Measurements from ENCODE around the gene HES5. TPM values are rescaled to one million over a fixed set of nuclear protein-coding genes. Genes with fewer than 3 reads are reported as not detected.

Gene HES5
- total and polyA plus RNA-seq, 10 of the 15 experiments (the other 5 are each of a cell fraction or from before 2014, with no cell fraction given), result 0.12 to 0.15 TPM; not detected in 8

DNA sequence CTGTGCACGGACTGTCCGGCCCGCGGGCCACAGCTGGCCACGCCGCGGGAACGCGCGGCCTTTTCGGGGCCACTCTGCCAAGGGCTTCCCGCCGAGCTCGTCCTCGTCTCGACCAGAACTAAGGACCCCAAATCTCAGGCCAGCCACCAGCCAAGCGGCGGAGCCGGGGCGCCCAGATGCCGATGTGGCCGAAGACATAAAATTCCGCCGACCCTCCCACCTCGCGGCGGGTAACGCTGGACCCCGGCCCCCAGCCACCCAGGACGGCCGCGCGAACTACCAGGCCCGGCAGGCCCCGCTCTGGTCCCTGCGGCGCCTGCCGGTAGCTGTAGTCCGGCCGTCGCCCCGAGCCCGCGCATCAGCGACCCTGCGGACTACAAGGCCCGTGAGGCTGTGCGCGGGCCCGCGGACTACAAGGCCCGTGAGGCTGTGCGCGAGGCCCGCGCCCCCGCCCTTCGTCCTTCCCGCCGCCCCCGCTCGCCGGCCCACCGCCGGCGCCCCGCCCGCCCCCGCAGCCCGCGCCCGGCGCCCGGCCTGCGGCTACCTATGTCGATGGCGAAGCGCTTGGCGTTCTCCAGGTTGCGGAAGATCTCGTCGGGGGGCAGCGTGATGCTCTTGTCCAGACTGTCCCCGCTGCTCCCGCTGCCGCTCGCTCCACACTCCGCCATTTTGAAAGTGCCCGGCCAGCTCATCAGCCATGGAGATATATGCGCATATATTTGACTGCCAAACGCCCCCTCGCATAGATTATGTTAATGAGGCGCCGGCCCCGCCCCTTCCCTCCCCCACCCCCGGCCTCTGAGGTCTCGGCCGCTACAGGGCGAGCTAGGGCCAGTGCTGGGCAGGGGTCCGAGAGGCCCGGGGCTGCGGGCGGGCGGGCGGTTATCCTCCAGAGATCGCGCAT lies 3.9 kb downstream of the HES5 start, which contains the start of gene PANK4 (continued):
- TF ChIP-seq HCFC1 (IDR thresholded peaks at IDR 0.05; ENCODE audit: low read length), result peak; percentile 98
- TF ChIP-seq TARDBP (IDR thresholded peaks at IDR 0.05; ENCODE audit: borderline replicate concordance), result peak; percentile 94
- TF ChIP-seq, protein P1, sequence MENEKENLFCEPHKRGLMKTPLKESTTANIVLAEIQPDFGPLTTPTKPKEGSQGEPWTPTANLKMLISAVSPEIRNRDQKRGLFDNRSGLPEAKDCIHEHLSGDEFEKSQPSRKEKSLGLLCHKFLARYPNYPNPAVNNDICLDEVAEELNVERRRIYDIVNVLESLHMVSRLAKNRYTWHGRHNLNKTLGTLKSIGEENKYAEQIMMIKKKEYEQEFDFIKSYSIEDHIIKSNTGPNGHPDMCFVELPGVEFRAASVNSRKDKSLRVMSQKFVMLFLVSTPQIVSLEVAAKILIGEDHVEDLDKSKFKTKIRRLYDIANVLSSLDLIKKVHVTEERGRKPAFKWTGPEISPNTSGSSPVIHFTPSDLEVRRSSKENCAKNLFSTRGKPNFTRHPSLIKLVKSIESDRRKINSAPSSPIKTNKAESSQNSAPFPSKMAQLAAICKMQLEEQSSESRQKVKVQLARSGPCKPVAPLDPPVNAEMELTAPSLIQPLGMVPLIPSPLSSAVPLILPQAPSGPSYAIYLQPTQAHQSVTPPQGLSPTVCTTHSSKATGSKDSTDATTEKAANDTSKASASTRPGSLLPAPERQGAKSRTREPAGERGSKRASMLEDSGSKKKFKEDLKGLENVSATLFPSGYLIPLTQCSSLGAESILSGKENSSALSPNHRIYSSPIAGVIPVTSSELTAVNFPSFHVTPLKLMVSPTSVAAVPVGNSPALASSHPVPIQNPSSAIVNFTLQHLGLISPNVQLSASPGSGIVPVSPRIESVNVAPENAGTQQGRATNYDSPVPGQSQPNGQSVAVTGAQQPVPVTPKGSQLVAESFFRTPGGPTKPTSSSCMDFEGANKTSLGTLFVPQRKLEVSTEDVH (IDR thresholded peaks at IDR 0.05; ENCODE audit: low read depth, partially characterized antibody), result no peak
- peak; percentile 36; the same call in 1 of the 2 replicates for TF ChIP-seq RUNX3 (IDR thresholded peaks at IDR 0.05; ENCODE audit: low read length)
- TF ChIP-seq CREM (IDR thresholded peaks at IDR 0.05; ENCODE audit: low read depth), result peak; percentile 87
- TF ChIP-seq POLR2AphosphoS5 (IDR thresholded peaks at IDR 0.05; ENCODE audit: low read length), result peak; percentile 73
- peak in 1 of 2 experiments; percentile 95; a peak in 2 of 3 replicates for TF ChIP-seq EGR1 (IDR thresholded peaks at IDR 0.05; ENCODE audit: borderline replicate concordance in 1 of 2, low read depth in 2 of 2, low read length in 2 of 2)
- TF ChIP-seq ZZZ3 (IDR thresholded peaks at IDR 0.05; ENCODE audit: control insufficient read depth, insufficient read length, low read depth), result no peak
- TF ChIP-seq CHD2 (IDR thresholded peaks at IDR 0.05; ENCODE audit: borderline replicate concordance, low read depth, low read length), result peak; percentile 85
- TF ChIP-seq, protein P2, sequence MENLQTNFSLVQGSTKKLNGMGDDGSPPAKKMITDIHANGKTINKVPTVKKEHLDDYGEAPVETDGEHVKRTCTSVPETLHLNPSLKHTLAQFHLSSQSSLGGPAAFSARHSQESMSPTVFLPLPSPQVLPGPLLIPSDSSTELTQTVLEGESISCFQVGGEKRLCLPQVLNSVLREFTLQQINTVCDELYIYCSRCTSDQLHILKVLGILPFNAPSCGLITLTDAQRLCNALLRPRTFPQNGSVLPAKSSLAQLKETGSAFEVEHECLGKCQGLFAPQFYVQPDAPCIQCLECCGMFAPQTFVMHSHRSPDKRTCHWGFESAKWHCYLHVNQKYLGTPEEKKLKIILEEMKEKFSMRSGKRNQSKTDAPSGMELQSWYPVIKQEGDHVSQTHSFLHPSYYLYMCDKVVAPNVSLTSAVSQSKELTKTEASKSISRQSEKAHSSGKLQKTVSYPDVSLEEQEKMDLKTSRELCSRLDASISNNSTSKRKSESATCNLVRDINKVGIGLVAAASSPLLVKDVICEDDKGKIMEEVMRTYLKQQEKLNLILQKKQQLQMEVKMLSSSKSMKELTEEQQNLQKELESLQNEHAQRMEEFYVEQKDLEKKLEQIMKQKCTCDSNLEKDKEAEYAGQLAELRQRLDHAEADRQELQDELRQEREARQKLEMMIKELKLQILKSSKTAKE (IDR thresholded peaks at IDR 0.05; ENCODE audit: low read depth, poor library complexity, severe bottlenecking), result no peak
- no peak for TF ChIP-seq POLR2AphosphoS2 (IDR thresholded peaks at IDR 0.05; ENCODE audit: low read depth, low read length)
- peak in 1 of 2 experiments; percentile 44; a peak in 1 of 4 replicates for TF ChIP-seq BHLHE40 (IDR thresholded peaks at IDR 0.05; ENCODE audit: borderline replicate concordance in 1 of 2, low read depth in 2 of 2, low read length in 1 of 2)
- TF ChIP-seq, protein P3, sequence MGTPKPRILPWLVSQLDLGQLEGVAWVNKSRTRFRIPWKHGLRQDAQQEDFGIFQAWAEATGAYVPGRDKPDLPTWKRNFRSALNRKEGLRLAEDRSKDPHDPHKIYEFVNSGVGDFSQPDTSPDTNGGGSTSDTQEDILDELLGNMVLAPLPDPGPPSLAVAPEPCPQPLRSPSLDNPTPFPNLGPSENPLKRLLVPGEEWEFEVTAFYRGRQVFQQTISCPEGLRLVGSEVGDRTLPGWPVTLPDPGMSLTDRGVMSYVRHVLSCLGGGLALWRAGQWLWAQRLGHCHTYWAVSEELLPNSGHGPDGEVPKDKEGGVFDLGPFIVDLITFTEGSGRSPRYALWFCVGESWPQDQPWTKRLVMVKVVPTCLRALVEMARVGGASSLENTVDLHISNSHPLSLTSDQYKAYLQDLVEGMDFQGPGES (IDR thresholded peaks at IDR 0.05), result no peak
- TF ChIP-seq, protein P4, sequence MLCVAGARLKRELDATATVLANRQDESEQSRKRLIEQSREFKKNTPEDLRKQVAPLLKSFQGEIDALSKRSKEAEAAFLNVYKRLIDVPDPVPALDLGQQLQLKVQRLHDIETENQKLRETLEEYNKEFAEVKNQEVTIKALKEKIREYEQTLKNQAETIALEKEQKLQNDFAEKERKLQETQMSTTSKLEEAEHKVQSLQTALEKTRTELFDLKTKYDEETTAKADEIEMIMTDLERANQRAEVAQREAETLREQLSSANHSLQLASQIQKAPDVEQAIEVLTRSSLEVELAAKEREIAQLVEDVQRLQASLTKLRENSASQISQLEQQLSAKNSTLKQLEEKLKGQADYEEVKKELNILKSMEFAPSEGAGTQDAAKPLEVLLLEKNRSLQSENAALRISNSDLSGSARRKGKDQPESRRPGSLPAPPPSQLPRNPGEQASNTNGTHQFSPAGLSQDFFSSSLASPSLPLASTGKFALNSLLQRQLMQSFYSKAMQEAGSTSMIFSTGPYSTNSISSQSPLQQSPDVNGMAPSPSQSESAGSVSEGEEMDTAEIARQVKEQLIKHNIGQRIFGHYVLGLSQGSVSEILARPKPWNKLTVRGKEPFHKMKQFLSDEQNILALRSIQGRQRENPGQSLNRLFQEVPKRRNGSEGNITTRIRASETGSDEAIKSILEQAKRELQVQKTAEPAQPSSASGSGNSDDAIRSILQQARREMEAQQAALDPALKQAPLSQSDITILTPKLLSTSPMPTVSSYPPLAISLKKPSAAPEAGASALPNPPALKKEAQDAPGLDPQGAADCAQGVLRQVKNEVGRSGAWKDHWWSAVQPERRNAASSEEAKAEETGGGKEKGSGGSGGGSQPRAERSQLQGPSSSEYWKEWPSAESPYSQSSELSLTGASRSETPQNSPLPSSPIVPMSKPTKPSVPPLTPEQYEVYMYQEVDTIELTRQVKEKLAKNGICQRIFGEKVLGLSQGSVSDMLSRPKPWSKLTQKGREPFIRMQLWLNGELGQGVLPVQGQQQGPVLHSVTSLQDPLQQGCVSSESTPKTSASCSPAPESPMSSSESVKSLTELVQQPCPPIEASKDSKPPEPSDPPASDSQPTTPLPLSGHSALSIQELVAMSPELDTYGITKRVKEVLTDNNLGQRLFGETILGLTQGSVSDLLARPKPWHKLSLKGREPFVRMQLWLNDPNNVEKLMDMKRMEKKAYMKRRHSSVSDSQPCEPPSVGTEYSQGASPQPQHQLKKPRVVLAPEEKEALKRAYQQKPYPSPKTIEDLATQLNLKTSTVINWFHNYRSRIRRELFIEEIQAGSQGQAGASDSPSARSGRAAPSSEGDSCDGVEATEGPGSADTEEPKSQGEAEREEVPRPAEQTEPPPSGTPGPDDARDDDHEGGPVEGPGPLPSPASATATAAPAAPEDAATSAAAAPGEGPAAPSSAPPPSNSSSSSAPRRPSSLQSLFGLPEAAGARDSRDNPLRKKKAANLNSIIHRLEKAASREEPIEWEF (IDR thresholded peaks at IDR 0.05; ENCODE audit: insufficient replicate concordance, low read depth, low read length), result no peak
- TF ChIP-seq SP1 (IDR thresholded peaks at IDR 0.05; ENCODE audit: low read depth, low read length), result no peak
- 0 out of 2 replicates have a peak, but pooled peaks have one; percentile 37 for TF ChIP-seq TCF12 (IDR thresholded peaks at IDR 0.05; ENCODE audit: low read depth, low read length)
- peak; percentile 100 for TF ChIP-seq IKZF1 (conservative IDR thresholded peaks at IDR 0.05)
